Endometrial microvascular endothelial cells (primary cell): Measurements from ENCODE around the gene CARD9. TPM values are rescaled to one million over a fixed set of nuclear protein-coding genes. Genes with fewer than 3 reads are reported as not detected.

Experiments
- in situ Hi-C: cut with HindIII; loops from 2 replicates; pipeline ENCODE4 v1.10.0; 2017; ENCODE audit warnings: low sequenced_read_pairs, low pct_unique_long_range_greater_than_20kb; ENCODE audit errors: inconsistent ontology term
- total RNA-seq: library from RNA; depleted of rRNA; stranded (reverse); fragments of >200 nt; gene quantifications from one replicate; pipeline ENCODE4 v1.2.3, GENCODE V29; 2015; ENCODE audit errors: inconsistent ontology term

The CARD9 gene
- total RNA-seq, 1 donor from 2014 or later = 0.56 TPM

GRCh38 chr9:136403538-136403914 is 30.1 kb upstream of the CARD9 start:
- in situ Hi-C loops = no loop called here

GRCh38 chr9:136402067-136402466 is 28.6 kb upstream of the CARD9 start:
- in situ Hi-C loops = no loop called here

- in situ Hi-C loops = no loop called here
Measured at GRCh38 chr9:136401173-136401922, 27.9 kb upstream of the CARD9 start.

- in situ Hi-C loops = no loop called here
Measured at GRCh38 chr9:136400038-136400834, 26.8 kb upstream of the CARD9 start, which contains the start of gene SNAPC4. Gene SNAPC4, minus strand, starts transcription at chr9:136400170. Its CDS starts 1,742 bp downstream, at chr9:136398428.

GRCh38 chr9:136399176-136400037 is 25.9 kb upstream of the CARD9 start:
- in situ Hi-C loops = no loop called here

- in situ Hi-C loops = no loop called here
Measured at GRCh38 chr9:136398286-136398685, 24.8 kb upstream of the CARD9 start.

GRCh38 chr9:136397643-136398042 is 24.2 kb upstream of the CARD9 start:
- in situ Hi-C loops = no loop called here

- in situ Hi-C loops = no loop called here
Measured at GRCh38 chr9:136396219-136396515, 22.7 kb upstream of the CARD9 start.

GRCh38 chr9:136395345-136396218 is 22.1 kb upstream of the CARD9 start:
- in situ Hi-C loops = no loop called here

- in situ Hi-C loops = no loop called here
Measured at GRCh38 chr9:136395020-136395340, 21.5 kb upstream of the CARD9 start.

- in situ Hi-C loops = no loop called here
Measured at GRCh38 chr9:136394312-136395019, 21.0 kb upstream of the CARD9 start.

GRCh38 chr9:136393531-136393930 is 20.1 kb upstream of the CARD9 start:
- in situ Hi-C loops = no loop called here

GRCh38 chr9:136392538-136393449 is 19.3 kb upstream of the CARD9 start:
- in situ Hi-C loops = no loop called here

GRCh38 chr9:136391737-136392537 is 18.5 kb upstream of the CARD9 start:
- in situ Hi-C loops = no loop called here

GRCh38 chr9:136389396-136389795 is 15.9 kb upstream of the CARD9 start:
- in situ Hi-C loops = no loop called here

GRCh38 chr9:136387217-136387616 is 13.7 kb upstream of the CARD9 start:
- in situ Hi-C loops = no loop called here
